ENCODE data around the gene PPP1R12B.
"Not testable (repeated sequence)": the region's sequence is repeated elsewhere in the genome, so short reads cannot be mapped to it uniquely, and the experiment has no call there.

- TF ChIP-seq, protein P1, sequence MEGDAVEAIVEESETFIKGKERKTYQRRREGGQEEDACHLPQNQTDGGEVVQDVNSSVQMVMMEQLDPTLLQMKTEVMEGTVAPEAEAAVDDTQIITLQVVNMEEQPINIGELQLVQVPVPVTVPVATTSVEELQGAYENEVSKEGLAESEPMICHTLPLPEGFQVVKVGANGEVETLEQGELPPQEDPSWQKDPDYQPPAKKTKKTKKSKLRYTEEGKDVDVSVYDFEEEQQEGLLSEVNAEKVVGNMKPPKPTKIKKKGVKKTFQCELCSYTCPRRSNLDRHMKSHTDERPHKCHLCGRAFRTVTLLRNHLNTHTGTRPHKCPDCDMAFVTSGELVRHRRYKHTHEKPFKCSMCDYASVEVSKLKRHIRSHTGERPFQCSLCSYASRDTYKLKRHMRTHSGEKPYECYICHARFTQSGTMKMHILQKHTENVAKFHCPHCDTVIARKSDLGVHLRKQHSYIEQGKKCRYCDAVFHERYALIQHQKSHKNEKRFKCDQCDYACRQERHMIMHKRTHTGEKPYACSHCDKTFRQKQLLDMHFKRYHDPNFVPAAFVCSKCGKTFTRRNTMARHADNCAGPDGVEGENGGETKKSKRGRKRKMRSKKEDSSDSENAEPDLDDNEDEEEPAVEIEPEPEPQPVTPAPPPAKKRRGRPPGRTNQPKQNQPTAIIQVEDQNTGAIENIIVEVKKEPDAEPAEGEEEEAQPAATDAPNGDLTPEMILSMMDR (conservative IDR thresholded peaks at IDR 0.05; ENCODE audit: low read depth, low read length), result not testable (repeated sequence)
- TF ChIP-seq EZH2 (IDR thresholded peaks at IDR 0.05; ENCODE audit: borderline replicate concordance, low read depth, low read length, poor library complexity, severe bottlenecking), result not testable (repeated sequence)
Measured at GRCh38 chr1:202556037-202556436, 207.5 kb downstream of the PPP1R12B start.

All from A673 (cell line).